Ishikawa (cell line): ENCODE results near the gene COL6A5.

Source experiments
- CEBPB ChIP-seq: IDR thresholded peaks from 2 replicates; pipeline ENCODE4 v1.6.1; 2012
- EP300 ChIP-seq: IDR thresholded peaks from 2 replicates; pipeline ENCODE4 v1.6.1; 2012; ENCODE audit warnings: borderline replicate concordance
- FOXM1 ChIP-seq: IDR thresholded peaks from 2 replicates; pipeline ENCODE4 v1.6.1; 2012; ENCODE audit warnings: low read depth, borderline replicate concordance
- REST ChIP-seq: IDR thresholded peaks from 2 replicates; pipeline ENCODE4 v1.6.1; 2012; ENCODE audit warnings: low read depth, mild to moderate bottlenecking

GRCh38 chr3:130426206-130426605, 80.7 kb downstream of the COL6A5 start:
- no peak for TF ChIP-seq EP300
- TF ChIP-seq CEBPB: no peak
- no peak for TF ChIP-seq FOXM1
- TF ChIP-seq REST: no peak
